HepG2 (cell line): ENCODE results near the gene CD84. TPM values are rescaled to one million over a fixed set of nuclear protein-coding genes. Genes with fewer than 3 reads are reported as not detected.

Experiments used
- ATAC-seq: fragments of 200-7000 bp; cut with Tn5 transposase; 3 replicates; pipeline ENCODE4 v1.9.1; 2020; ENCODE audit warnings: mild to moderate bottlenecking, moderate library complexity
- BruUV-seq: library from RNA; stranded (reverse); fragments of 400-500 nt; replicated peaks from 2 replicates; lab custom pipeline; 2021; lab: Mats Ljungman, UMichigan
- CTCF ChIA-PET: fragments of 300-600 bp; formaldehyde crosslinking; extraction: SDS; loops from one replicate; lab custom pipeline; 2021; ENCODE audit warnings: low total read pairs, inconsistent platforms, low intra/inter-chr PET ratio; lab: Yijun Ruan, JAX
- POLR2A ChIA-PET: fragments of 350-600 bp; sonication (Branson Sonifier 250); formaldehyde crosslinking; loops from one replicate; lab custom pipeline; 2020; ENCODE audit warnings: antibody characterized with exemption, inconsistent platforms; lab: Yijun Ruan, JAX
- DNase-seq: peaks from one replicate; pipeline ENCODE4 v3.0.0-alpha.2; 2015; ENCODE audit warnings: low spot score
- FAIRE-seq: peaks from 3 replicates; lab custom pipeline; 2011; peaks lifted over from hg19 to GRCh38; lab: Jason Lieb, UNC
- H2AFZ ChIP-seq: one replicate; pipeline ENCODE4 v1.6.1; 2011; ENCODE audit warnings: low read length, inconsistent platforms
- H3K27ac ChIP-seq: fragments of 300-600 bp; 3 replicates; pipeline ENCODE4 v1.8.0; 2011; ENCODE audit warnings: mixed run types, mild to moderate bottlenecking, mixed read lengths, low read length, inconsistent platforms; ENCODE audit not compliant: insufficient read depth; ENCODE audit errors: extremely low read length
- H3K27me3 ChIP-seq, 2 experiments: fragments of 200-600 bp in 1 of 2; 2 replicates in 1 of 2; 3 replicates in 1 of 2; pipeline versions ENCODE4 v1.6.0 to v1.8.0; 2011; ENCODE audit warnings: low read length in 2 of 2, mild to moderate bottlenecking in 2 of 2, moderate library complexity in 2 of 2, inconsistent platforms in 1 of 2; ENCODE audit not compliant: insufficient read depth in 2 of 2, control insufficient read depth in 1 of 2
- H3K36me3 ChIP-seq, 2 experiments: fragments of 200-600 bp in 1 of 2; replicated peaks in 1 of 2; 2 replicates in 1 of 2; 3 replicates in 1 of 2; pipeline versions ENCODE4 v1.5.1 to v1.8.0; 2011; ENCODE audit warnings: low read length in 2 of 2, inconsistent platforms in 1 of 2; ENCODE audit not compliant: insufficient read depth in 2 of 2, control insufficient read depth in 1 of 2
- H3K4me1 ChIP-seq: 2 replicates; pipeline ENCODE4 v1.5.1; 2012; ENCODE audit warnings: low read length, inconsistent platforms; ENCODE audit not compliant: insufficient read depth
- H3K4me2 ChIP-seq: 2 replicates; pipeline ENCODE4 v1.6.0; 2011; ENCODE audit warnings: low read depth, low read length, inconsistent platforms
- H3K4me3 ChIP-seq, 3 experiments: fragments of 200-600 bp in 1 of 3; sonication (generic), shearing (Covaris generic) in 1 of 3; replicated peaks in 1 of 3; 2 replicates each; pipeline ENCODE4 v1.5.1; 2011 to 2016; ENCODE audit warnings: low read length in 3 of 3, inconsistent platforms in 2 of 3, low read depth in 2 of 3, mild to moderate bottlenecking in 2 of 3, control low read depth in 1 of 3, mixed read lengths in 1 of 3; ENCODE audit not compliant: insufficient read depth in 1 of 3
- H3K79me2 ChIP-seq: one replicate; pipeline ENCODE4 v1.6.1; 2011; ENCODE audit warnings: low read length, inconsistent platforms; ENCODE audit not compliant: insufficient read depth
- H3K9ac ChIP-seq: 2 replicates; pipeline ENCODE4 v1.6.0; 2011; ENCODE audit warnings: mild to moderate bottlenecking, low read depth, low read length, inconsistent platforms; ENCODE audit not compliant: insufficient read depth
- H3K9me3 ChIP-seq: 2 replicates; pipeline ENCODE4 v1.5.1; 2012; ENCODE audit warnings: mild to moderate bottlenecking, low read length
- H4K20me1 ChIP-seq: 2 replicates; pipeline ENCODE4 v1.6.0; 2011; ENCODE audit warnings: inconsistent platforms, mild to moderate bottlenecking, low read length, moderate library complexity; ENCODE audit not compliant: insufficient read depth
- ARHGAP35 ChIP-seq: sonication (generic); formaldehyde crosslinking; IDR thresholded peaks from 2 replicates; pipeline ENCODE4 v1.9.0; 2022; ENCODE audit warnings: mild to moderate bottlenecking, inconsistent platforms, moderate library complexity, missing genetic modification reagents, borderline replicate concordance
- ASH2L ChIP-seq: fragments of 300-600, 200-600 bp; sonication (generic); IDR thresholded peaks from 2 replicates; pipeline ENCODE4 v1.7.0; 2017; ENCODE audit warnings: low read depth, mild to moderate bottlenecking, moderate library complexity, mixed read lengths, low read length; ENCODE audit not compliant: insufficient read length
- E2F1 ChIP-seq: sonication (generic); formaldehyde crosslinking; IDR thresholded peaks from 2 replicates; pipeline ENCODE4 v1.5.0; 2020; ENCODE audit warnings: missing genetic modification reagents
- E2F5 ChIP-seq: sonication (generic); formaldehyde crosslinking; conservative IDR thresholded peaks from 2 replicates; pipeline ENCODE4 v1.4.0; 2020; ENCODE audit warnings: missing genetic modification reagents
- KAT8 ChIP-seq: IDR thresholded peaks from 2 replicates; pipeline ENCODE4 v1.6.1; 2016; ENCODE audit warnings: missing genetic modification reagents, missing compliant biosample characterization
- NRL ChIP-seq: sonication (generic); formaldehyde crosslinking; IDR thresholded peaks from 2 replicates; pipeline ENCODE4 v1.5.0; 2020; ENCODE audit warnings: missing genetic modification reagents, mild to moderate bottlenecking, moderate library complexity, borderline replicate concordance
- PRDM15 ChIP-seq: sonication (generic); formaldehyde crosslinking; IDR thresholded peaks from 2 replicates; pipeline ENCODE4 v1.4.0; 2020; ENCODE audit warnings: missing genetic modification reagents
- SALL2 ChIP-seq: sonication (generic); formaldehyde crosslinking; IDR thresholded peaks from 2 replicates; pipeline ENCODE4 v1.8.1; 2023; ENCODE audit warnings: mild to moderate bottlenecking, missing genetic modification reagents, inconsistent platforms
- SMAD3 ChIP-seq: sonication (generic); formaldehyde crosslinking; IDR thresholded peaks from 2 replicates; pipeline ENCODE4 v1.4.0; 2020; ENCODE audit warnings: missing genetic modification reagents
- SPEN ChIP-seq: sonication (generic); formaldehyde crosslinking; IDR thresholded peaks from 2 replicates; pipeline ENCODE4 v1.5.1; 2020; ENCODE audit warnings: low read depth, mild to moderate bottlenecking, missing genetic modification reagents
- ZNF557 ChIP-seq: sonication (generic); formaldehyde crosslinking; IDR thresholded peaks from 2 replicates; pipeline ENCODE4 v1.4.0; 2020; ENCODE audit warnings: missing genetic modification reagents
- ZNF619 ChIP-seq: sonication (generic); formaldehyde crosslinking; IDR thresholded peaks from 2 replicates; pipeline ENCODE4 v1.4.0; 2020; ENCODE audit warnings: mild to moderate bottlenecking, missing genetic modification reagents
- ZNF720 ChIP-seq: sonication (generic); formaldehyde crosslinking; IDR thresholded peaks from 2 replicates; pipeline ENCODE4 v1.4.0; 2020; ENCODE audit warnings: missing genetic modification reagents
- WGBS: methylation state at CpG from one replicate; pipeline ENCODE4 v1.1.6; 2017; ENCODE audit warnings: low lambda C conversion rate; 5-methylcytosine and 5-hydroxymethylcytosine counted together
- in situ Hi-C: cut with HindIII; loops from 2 replicates; pipeline ENCODE4 v1.10.0; 2017; ENCODE audit warnings: low pct_unique_long_range_greater_than_20kb; ENCODE audit not compliant: extremely low pct_ligation_motif_present
- intact Hi-C: fragments of 100-400 bp; cut with micrococcal nuclease; formaldehyde crosslinking; loops from one replicate; pipeline ENCODE4 v1.10.0; 2022; ENCODE audit not compliant: unreplicated experiment
- polyA plus RNA-seq, 8 experiments: library from polyadenylated mRNA; depleted of rRNA in 3 of 8; stranded (reverse) in 7 of 8; unstranded in 1 of 8; fragments of >200 nt; fragmentation: Illumina TruSeq in 4 of 8; extraction: Trizol in 4 of 8; gene quantifications; 2 replicates each; pipeline versions ENCODE4 v1.2.1 to v1.2.3, GENCODE V29; 2011 to 2016; ENCODE audit warnings: low read depth in 4 of 8, missing spikeins in 1 of 8, mixed read lengths in 1 of 8; ENCODE audit not compliant: insufficient read depth in 1 of 8
- total RNA-seq, 5 experiments: library from RNA; depleted of rRNA; stranded (reverse); fragments of >200 nt; fragmentation: Illumina TruSeq; extraction: Trizol; gene quantifications; 2 replicates each; pipeline ENCODE4 v1.2.3, GENCODE V29; 2016; ENCODE audit warnings: low read depth in 1 of 5

Gene CD84
- total and polyA plus RNA-seq, 2 of the 13 experiments (the other 11 are each of a cell fraction or from before 2014, with no cell fraction given): not detected

- no peak for TF ChIP-seq PRDM15 (CRISPR knock-in tag)
Observed at GRCh38 chr1:160612613-160613218, 33.4 kb upstream of the CD84 start (continued).

GRCh38 chr1:160610569-160611242 is 31.4 kb upstream of the CD84 start:
- Histone ChIP-seq H3K4me3 (no peak overlapping the region), H3K4me2 (no peak overlapping the region), H4K20me1 (no peaks in the 10 kb centered on the region), H3K36me3 (no peaks in the 10 kb centered on the region), H3K27me3 (peaks cover 0 to 5% of the 10 kb centered on the region in 2 experiments; a peak in 2 of 5 replicates), H3K9ac (no peak overlapping the region), H3K27ac (no peak overlapping the region), H2AFZ (no peak overlapping the region), H3K4me1 (no peaks in the 10 kb centered on the region), H3K9me3 (no peaks in the 10 kb centered on the region), H3K79me2 (no peaks in the 10 kb centered on the region)
- CTCF ChIA-PET: no interaction called here
- ATAC-seq (no peak), DNase-seq (no peak), FAIRE-seq (no peak)
- in situ Hi-C loops (no loop called here), intact Hi-C loops (no loop called here)
- no TSS peak for BruUV-seq
- WGBS: 0% methylated on average over 1 of the region's 1 CpG
- POLR2A ChIA-PET: no interaction called here
- TF ChIP-seq ZNF720 (CRISPR knock-in tag): no peak
- TF ChIP-seq SALL2 (CRISPR knock-in tag): no peak
- TF ChIP-seq KAT8 (CRISPR knock-in tag): no peak
- TF ChIP-seq ZNF557 (CRISPR knock-in tag): no peak
- TF ChIP-seq ASH2L: no peak
- TF ChIP-seq ZNF619: no peak
- TF ChIP-seq E2F1 (CRISPR knock-in tag): no peak
- no peak for TF ChIP-seq NRL (CRISPR knock-in tag)
- TF ChIP-seq SPEN (CRISPR knock-in tag): no peak
- no peak for TF ChIP-seq SMAD3 (CRISPR knock-in tag)
- no peak for TF ChIP-seq E2F5
- TF ChIP-seq ARHGAP35 (CRISPR knock-in tag): no peak
